Body of pancreas (tissue), 4 donors: Measurements from ENCODE around the gene ANXA6.
"Not testable (repeated sequence)": the region's sequence is repeated elsewhere in the genome, so short reads cannot be mapped to it uniquely, and the experiment has no call there.

Experiments used
- POLR2A ChIP-seq, 3 donors: fragments of 450-650 bp; IDR thresholded peaks; one replicate each; pipeline ENCODE4 v1.6.1; 2016; ENCODE audit warnings: antibody characterized with exemption in 3 of 3, mild to moderate bottlenecking in 2 of 3
- TF ChIP-seq, protein P1 (sequence below), 7 experiments: fragments of 450-650 bp in 4 of 7; fragments of 200-600 bp in 3 of 7; sonication (generic) in 3 of 7; IDR thresholded peaks; one replicate each; pipeline ENCODE4 v1.5.1; 2016 to 2019; ENCODE audit warnings: antibody characterized with exemption in 7 of 7

DNA sequence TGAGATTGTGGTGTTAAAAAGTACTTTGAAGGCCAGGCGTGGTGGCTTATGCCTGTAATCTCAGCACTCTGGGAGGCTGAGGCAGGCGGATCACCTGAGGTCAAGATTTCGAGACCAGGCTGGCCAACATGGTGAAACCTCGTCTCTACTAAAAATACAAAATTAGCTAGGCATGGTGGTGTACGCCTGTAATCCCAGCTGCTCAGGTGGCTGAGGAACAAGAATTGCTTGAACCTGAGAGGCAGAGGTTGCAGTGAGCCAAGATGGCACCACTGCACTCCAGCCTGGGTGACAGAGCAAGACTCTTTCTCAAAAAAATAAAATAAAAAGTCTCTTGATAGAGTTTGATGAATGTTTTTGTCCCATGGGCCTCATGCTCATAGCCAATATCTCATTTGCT is 18.7 kb upstream of the ANXA6 start:
- TF ChIP-seq, protein P1, sequence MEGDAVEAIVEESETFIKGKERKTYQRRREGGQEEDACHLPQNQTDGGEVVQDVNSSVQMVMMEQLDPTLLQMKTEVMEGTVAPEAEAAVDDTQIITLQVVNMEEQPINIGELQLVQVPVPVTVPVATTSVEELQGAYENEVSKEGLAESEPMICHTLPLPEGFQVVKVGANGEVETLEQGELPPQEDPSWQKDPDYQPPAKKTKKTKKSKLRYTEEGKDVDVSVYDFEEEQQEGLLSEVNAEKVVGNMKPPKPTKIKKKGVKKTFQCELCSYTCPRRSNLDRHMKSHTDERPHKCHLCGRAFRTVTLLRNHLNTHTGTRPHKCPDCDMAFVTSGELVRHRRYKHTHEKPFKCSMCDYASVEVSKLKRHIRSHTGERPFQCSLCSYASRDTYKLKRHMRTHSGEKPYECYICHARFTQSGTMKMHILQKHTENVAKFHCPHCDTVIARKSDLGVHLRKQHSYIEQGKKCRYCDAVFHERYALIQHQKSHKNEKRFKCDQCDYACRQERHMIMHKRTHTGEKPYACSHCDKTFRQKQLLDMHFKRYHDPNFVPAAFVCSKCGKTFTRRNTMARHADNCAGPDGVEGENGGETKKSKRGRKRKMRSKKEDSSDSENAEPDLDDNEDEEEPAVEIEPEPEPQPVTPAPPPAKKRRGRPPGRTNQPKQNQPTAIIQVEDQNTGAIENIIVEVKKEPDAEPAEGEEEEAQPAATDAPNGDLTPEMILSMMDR (IDR thresholded peaks at IDR 0.05) = not testable (repeated sequence)
- not testable (repeated sequence) for TF ChIP-seq POLR2A (IDR thresholded peaks at IDR 0.05)
